ENCODE results near the gene PRSS38. TPM values are rescaled to one million over a fixed set of nuclear protein-coding genes. Genes with fewer than 3 reads are reported as not detected.
A peak's percentile ranks its signal among the peaks of the same experiment; 100 is the strongest.

PRSS38 gene
- total and polyA plus RNA-seq, 11 donors, result not detected

GRCh38 chr1:227769047-227769935 is 46.2 kb upstream of the PRSS38 start:
- no peaks in the 10 kb centered on the region for H3K27me3 ChIP-seq
- peaks cover 4 to 66% (median 53%) of the 10 kb centered on the region in 9 donors for H3K36me3 ChIP-seq
- DNase-seq (peak in 2 of 5 donors; percentile 6 to 44), ATAC-seq (no peak)
- TF ChIP-seq POLR2A (IDR thresholded peaks at IDR 0.05), result no peak
- intact Hi-C loops (cut with DNase I), result loop anchor here in 4 of 10 donors (10.0 kb wide), 3 partner anchors 284 to 316 kb away; partner anchors contain the start of gene ARF1 (in 1 of the 4)
- H3K9me3 ChIP-seq, result no peaks in the 10 kb centered on the region
- 93 to 97% (median 94%) methylated on average over 19 to 20 of the region's 20 CpGs for WGBS, 4 donors
- H3K4me1 ChIP-seq, result peaks cover 0 to 12% (median 0%) of the 10 kb centered on the region in 12 donors
- no peak overlapping the region for H3K4me3 ChIP-seq
- H3K27ac ChIP-seq, result no peak overlapping the region

DNA sequence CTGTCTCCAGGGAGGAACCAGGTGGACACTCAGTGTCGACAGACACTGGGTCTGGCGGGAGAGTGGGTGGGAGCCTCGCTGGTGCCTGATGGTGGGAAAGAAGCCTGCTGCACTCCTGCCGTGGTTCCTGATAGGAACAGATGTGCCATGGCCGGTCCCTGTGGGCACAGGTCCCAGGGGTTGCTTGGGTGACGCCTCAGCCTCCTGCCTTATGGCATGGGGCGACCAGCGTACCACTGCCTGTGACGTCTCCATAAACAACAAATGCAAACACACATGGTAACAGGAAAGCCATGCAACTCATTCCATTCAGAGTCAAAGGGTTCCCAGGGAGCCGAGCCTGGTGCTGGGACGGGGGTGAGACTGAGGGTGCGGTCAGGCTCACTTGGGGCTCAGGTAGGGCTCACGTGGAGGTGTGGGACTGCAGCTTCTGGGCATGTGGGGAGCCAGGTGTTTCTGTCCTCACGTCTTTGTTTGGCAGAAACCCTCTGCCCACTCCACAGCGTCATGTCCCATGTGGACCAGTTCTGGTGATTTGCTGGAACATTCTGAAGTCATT is 45.5 kb upstream of the PRSS38 start:
- intact Hi-C loops (cut with DNase I), result loop anchor here in 4 of 10 donors (10.0 kb wide), 3 partner anchors 285 to 315 kb away; partner anchors contain the start of gene ARF1 (in 1 of the 4)
- H3K27me3 ChIP-seq, result no peaks in the 10 kb centered on the region
- TF ChIP-seq, protein P1, sequence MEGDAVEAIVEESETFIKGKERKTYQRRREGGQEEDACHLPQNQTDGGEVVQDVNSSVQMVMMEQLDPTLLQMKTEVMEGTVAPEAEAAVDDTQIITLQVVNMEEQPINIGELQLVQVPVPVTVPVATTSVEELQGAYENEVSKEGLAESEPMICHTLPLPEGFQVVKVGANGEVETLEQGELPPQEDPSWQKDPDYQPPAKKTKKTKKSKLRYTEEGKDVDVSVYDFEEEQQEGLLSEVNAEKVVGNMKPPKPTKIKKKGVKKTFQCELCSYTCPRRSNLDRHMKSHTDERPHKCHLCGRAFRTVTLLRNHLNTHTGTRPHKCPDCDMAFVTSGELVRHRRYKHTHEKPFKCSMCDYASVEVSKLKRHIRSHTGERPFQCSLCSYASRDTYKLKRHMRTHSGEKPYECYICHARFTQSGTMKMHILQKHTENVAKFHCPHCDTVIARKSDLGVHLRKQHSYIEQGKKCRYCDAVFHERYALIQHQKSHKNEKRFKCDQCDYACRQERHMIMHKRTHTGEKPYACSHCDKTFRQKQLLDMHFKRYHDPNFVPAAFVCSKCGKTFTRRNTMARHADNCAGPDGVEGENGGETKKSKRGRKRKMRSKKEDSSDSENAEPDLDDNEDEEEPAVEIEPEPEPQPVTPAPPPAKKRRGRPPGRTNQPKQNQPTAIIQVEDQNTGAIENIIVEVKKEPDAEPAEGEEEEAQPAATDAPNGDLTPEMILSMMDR (IDR thresholded peaks at IDR 0.05), result no peak
- TF ChIP-seq POLR2A (IDR thresholded peaks at IDR 0.05), result no peak
- H3K4me1 ChIP-seq, result peaks cover 0 to 17% (median 0%) of the 10 kb centered on the region in 12 donors
- ATAC-seq (no peak), DNase-seq (peak in 2 of 5 donors; percentile 7 to 44)
- WGBS, 4 donors, result 93 to 96% (median 93%) methylated on average over 13 to 15 of the region's 15 CpGs
- no peak overlapping the region for H3K27ac ChIP-seq
- peaks cover 4 to 63% (median 49%) of the 10 kb centered on the region in 9 donors for H3K36me3 ChIP-seq
- no peaks in the 10 kb centered on the region for H3K9me3 ChIP-seq
- no peak overlapping the region for H3K4me3 ChIP-seq

DNA sequence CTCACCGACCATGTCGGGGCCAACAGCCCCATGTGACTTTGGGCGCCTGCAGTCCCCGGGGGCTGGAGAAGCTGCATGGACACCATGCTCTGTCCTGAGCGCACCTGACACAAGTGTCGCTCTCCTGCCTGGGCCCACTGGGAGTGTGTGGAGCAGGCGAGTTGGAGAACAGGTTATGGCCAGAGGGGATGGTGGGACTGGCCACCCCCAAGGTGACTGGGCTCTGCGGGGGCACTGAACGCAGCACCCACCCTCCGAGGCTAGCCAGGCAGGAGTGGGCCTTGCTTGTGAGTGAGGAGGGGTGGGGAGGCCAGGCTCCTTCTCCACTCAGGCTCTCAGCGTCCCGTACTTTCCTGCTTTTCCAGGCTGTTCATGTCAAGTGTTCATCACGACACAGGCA is 44.7 kb upstream of the PRSS38 start:
- DNase-seq (peak in 2 of 5 donors; percentile 10 to 55), ATAC-seq (no peak)
- TF ChIP-seq, protein P1 (IDR thresholded peaks at IDR 0.05), result no peak
- TF ChIP-seq POLR2A (IDR thresholded peaks at IDR 0.05), result no peak
- Histone ChIP-seq H3K4me1 (peaks cover 0 to 24% (median 0%) of the 10 kb centered on the region in 12 donors), H3K27ac (no peak overlapping the region), H3K9me3 (no peaks in the 10 kb centered on the region), H3K36me3 (peaks cover 4 to 67% (median 46%) of the 10 kb centered on the region in 9 donors), H3K27me3 (no peaks in the 10 kb centered on the region), H3K4me3 (no peak overlapping the region)
- intact Hi-C loops (cut with DNase I), result no loop called here
- WGBS, 4 donors, result 92 to 93% (median 93%) methylated on average over 12 to 13 of the region's 13 CpGs

DNA sequence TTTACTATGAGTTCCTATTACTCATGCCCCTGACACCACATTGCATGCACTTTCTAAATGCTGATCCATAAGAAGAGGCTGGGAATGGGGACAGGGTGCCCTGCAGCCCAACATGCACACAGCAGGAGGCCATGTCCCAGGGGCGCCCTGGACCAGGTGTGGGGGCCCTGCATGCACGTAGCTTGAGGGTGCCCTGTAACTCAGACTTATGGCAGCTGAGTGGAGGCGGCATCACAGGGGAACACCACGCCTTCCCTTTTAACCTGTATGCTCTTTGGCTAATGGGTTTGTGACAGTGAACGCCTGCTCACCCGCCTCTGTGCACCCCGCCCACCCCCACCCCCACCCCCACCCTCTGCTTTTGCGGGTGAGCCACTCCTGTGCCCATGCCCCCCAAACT is 44.1 kb upstream of the PRSS38 start:
- intact Hi-C loops (cut with DNase I), result no loop called here
- no peak for TF ChIP-seq POLR2A (IDR thresholded peaks at IDR 0.05)
- TF ChIP-seq, protein P1 (IDR thresholded peaks at IDR 0.05), result no peak
- peaks cover 0 to 24% (median 0%) of the 10 kb centered on the region in 12 donors for H3K4me1 ChIP-seq
- H3K27me3 ChIP-seq, result no peaks in the 10 kb centered on the region
- no peaks in the 10 kb centered on the region for H3K9me3 ChIP-seq
- no peak overlapping the region for H3K27ac ChIP-seq
- 94 to 97% (median 96%) methylated on average over 5 to 8 of the region's 8 CpGs for whole genome bisulfite sequencing, 4 donors
- ATAC-seq, result no peak
- peaks cover 4 to 69% (median 51%) of the 10 kb centered on the region in 9 donors for H3K36me3 ChIP-seq
- peak in 2 of 5 donors; percentile 3 to 22 for DNase-seq
- no peak overlapping the region for H3K4me3 ChIP-seq
